Fibroblast of upper back skin (primary cell): ENCODE measurements around the gene GSN.

Experiments used
- DNase-seq: peaks from one replicate; pipeline ENCODE4 v3.0.0-alpha.2; 2013

GSN gene

GRCh38 chr9:121267689-121268597, at the start of gene GSN:
Gene GSN (plus strand): TSS chr9:121268162. CDS start chr9:121301972, 33,810 bp downstream.
- DNase-seq = peak; percentile 57

GRCh38 chr9:121218357-121219027, 49.5 kb upstream of the GSN start:
- DNase-seq = no peak

GRCh38 chr9:121219530-121219929, 48.4 kb upstream of the GSN start:
- DNase-seq = no peak

GRCh38 chr9:121220996-121221663, 46.8 kb upstream of the GSN start:
- DNase-seq = no peak

GRCh38 chr9:121221664-121222055, 46.3 kb upstream of the GSN start:
- no peak for DNase-seq

- peak; percentile 69 for DNase-seq
Measured at GRCh38 chr9:121222524-121223171, 45.3 kb upstream of the GSN start.

GRCh38 chr9:121225240-121225639, 42.7 kb upstream of the GSN start:
- DNase-seq = no peak

- DNase-seq = peak; percentile 32
Measured at GRCh38 chr9:121226175-121226574, 41.8 kb upstream of the GSN start.

GRCh38 chr9:121227862-121228261, 40.1 kb upstream of the GSN start:
- no peak for DNase-seq

- DNase-seq = peak; percentile 25
Measured at GRCh38 chr9:121230256-121230655, 37.7 kb upstream of the GSN start.

GRCh38 chr9:121232251-121232650, 35.7 kb upstream of the GSN start:
- no peak for DNase-seq

GRCh38 chr9:121233906-121234831, 33.8 kb upstream of the GSN start:
- DNase-seq = peak; percentile 57

- no peak for DNase-seq
Measured at GRCh38 chr9:121234832-121235161, 33.2 kb upstream of the GSN start.

GRCh38 chr9:121235512-121235911, 32.5 kb upstream of the GSN start:
- no peak for DNase-seq

GRCh38 chr9:121237916-121238315, 30.0 kb upstream of the GSN start:
- no peak for DNase-seq

GRCh38 chr9:121239071-121239470, 28.9 kb upstream of the GSN start:
- DNase-seq = peak; percentile 48

- DNase-seq = no peak
Measured at GRCh38 chr9:121239851-121240250, 28.1 kb upstream of the GSN start.

- peak; percentile 36 for DNase-seq
Measured at GRCh38 chr9:121240472-121241135, 27.4 kb upstream of the GSN start.

- DNase-seq = peak; percentile 67
Measured at GRCh38 chr9:121242219-121242958, 25.6 kb upstream of the GSN start.

- DNase-seq = peak; percentile 56
Measured at GRCh38 chr9:121242959-121243346, 25.0 kb upstream of the GSN start.
